22Rv1 (cell line): Measurements from ENCODE around the gene CACNA1A.

ENCODE experiments used
- CTCF ChIP-seq: fragments of 450-650 bp; IDR thresholded peaks from 2 replicates; pipeline ENCODE4 v1.5.1; 2017; ENCODE audit warnings: mild to moderate bottlenecking
- ZFX ChIP-seq: fragments of 450-650 bp; IDR thresholded peaks from 2 replicates; pipeline ENCODE4 v1.6.1; 2017; ENCODE audit warnings: antibody characterized with exemption, borderline replicate concordance

GRCh38 chr19:13260883-13261653, 245.2 kb downstream of the CACNA1A start:
- no peak for TF ChIP-seq CTCF
- no peak for TF ChIP-seq ZFX
